Measurements from ENCODE around the gene UBE3C.

UBE3C gene

DNA sequence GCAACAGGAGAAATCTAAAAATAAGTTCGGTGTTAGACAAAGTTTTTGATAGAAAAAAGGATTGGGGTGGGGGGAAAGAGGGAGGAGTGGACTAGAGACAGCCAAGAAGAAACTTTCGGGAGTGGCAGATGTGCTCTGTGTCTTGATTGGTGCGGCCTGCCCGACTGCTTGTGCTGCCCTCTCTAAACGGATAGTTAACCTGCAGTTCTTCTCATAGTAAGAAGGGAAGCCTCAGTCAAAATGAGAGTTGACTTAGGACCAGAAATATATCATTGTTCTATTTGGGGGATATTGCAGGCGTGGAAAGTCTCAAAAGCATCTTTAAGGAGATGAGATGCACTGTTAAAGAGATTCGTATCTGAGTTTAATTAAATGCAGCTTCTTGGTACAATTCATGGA, 39.3 kb downstream of the UBE3C start:
- no peak overlapping the region for H3K4me3 ChIP-seq (ENCODE audit: low read depth, low read length)
- no peak overlapping the region for H3K4me2 ChIP-seq (ENCODE audit: low read length)
- H3K27ac ChIP-seq, result no peak overlapping the region
- no peaks in the 10 kb centered on the region for H3K36me3 ChIP-seq (ENCODE audit: control insufficient read depth, insufficient read depth, low read length)
- no peak overlapping the region for H2AFZ ChIP-seq
- no peaks in the 10 kb centered on the region for H3K9me3 ChIP-seq (ENCODE audit: control insufficient read depth, low read length)
- H3K4me1 ChIP-seq, result no peaks in the 10 kb centered on the region
- no peak overlapping the region for H3K9ac ChIP-seq
- H3K79me2 ChIP-seq, result no peaks in the 10 kb centered on the region
- no peak for TF ChIP-seq CTCF (IDR thresholded peaks at IDR 0.05)
- H3K27me3 ChIP-seq (ENCODE audit: control insufficient read depth, insufficient read depth, low read length), result no peaks in the 10 kb centered on the region

DNA sequence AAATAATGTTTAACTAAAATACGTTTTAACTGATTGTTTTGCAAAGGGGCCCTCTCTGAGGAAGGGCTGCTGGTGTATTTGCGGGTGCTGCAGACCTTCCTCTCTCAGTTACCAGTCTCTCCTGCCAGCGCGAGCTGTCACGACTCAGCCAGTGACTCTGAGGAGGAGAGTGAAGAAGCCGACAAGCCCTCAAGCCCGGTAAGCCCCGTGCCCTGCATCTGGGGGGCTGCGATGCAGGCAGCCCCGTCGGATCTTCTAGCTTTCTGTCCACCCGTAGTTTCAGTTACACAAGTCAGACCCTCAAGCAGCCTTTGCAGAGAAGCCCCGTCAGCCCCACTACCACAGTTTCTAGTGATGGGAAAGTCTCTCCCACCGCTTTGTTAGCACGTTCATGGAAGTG, 45.1 kb downstream of the UBE3C start:
- H3K79me2 ChIP-seq, result no peaks in the 10 kb centered on the region
- H3K4me3 ChIP-seq (ENCODE audit: low read depth, low read length), result no peak overlapping the region
- H3K4me2 ChIP-seq (ENCODE audit: low read length), result no peak overlapping the region
- H2AFZ ChIP-seq, result no peak overlapping the region
- no peaks in the 10 kb centered on the region for H3K27me3 ChIP-seq (ENCODE audit: control insufficient read depth, insufficient read depth, low read length)
- H3K27ac ChIP-seq, result no peak overlapping the region
- no peaks in the 10 kb centered on the region for H3K9me3 ChIP-seq (ENCODE audit: control insufficient read depth, low read length)
- no peaks in the 10 kb centered on the region for H3K36me3 ChIP-seq (ENCODE audit: control insufficient read depth, insufficient read depth, low read length)
- no peak overlapping the region for H3K9ac ChIP-seq
- TF ChIP-seq CTCF (IDR thresholded peaks at IDR 0.05), result no peak
- H3K4me1 ChIP-seq, result no peaks in the 10 kb centered on the region

DNA sequence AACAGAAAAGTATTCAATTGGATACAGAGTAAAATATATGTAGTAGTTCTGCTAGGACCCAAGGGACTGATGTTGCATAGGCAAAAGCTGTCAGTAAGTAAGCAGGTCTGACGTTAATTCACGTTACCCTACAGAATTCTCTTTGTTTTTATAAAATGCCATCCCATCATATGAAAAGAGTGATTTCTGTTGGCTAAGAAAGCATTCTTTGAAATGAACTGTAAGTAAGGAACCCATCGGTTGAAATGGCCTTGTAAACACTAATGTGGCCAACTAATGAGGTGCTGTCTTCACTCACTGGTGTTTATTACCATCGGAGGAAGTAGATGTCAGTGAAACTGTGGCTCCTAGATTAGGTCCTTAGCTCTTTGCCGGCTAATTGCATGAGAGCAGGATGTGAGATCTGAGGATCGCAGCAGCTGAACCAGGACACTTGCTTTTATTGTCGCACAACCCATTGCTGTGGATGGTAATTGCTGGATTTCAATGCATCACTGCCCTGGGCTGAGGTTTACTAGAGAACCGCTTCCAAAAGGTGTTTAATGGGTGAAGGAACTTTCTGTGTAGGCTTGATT, 49.5 kb downstream of the UBE3C start:
- Histone ChIP-seq H3K9me3 (ENCODE audit: control insufficient read depth, low read length) (no peaks in the 10 kb centered on the region), H3K27me3 (ENCODE audit: control insufficient read depth, insufficient read depth, low read length) (no peaks in the 10 kb centered on the region), H3K36me3 (ENCODE audit: control insufficient read depth, insufficient read depth, low read length) (no peaks in the 10 kb centered on the region), H3K27ac (no peak overlapping the region), H3K79me2 (peaks cover 3% of the 10 kb centered on the region), H2AFZ (no peak overlapping the region), H3K4me1 (no peaks in the 10 kb centered on the region), H3K4me3 (ENCODE audit: low read depth, low read length) (no peak overlapping the region), H3K4me2 (ENCODE audit: low read length) (no peak overlapping the region), H3K9ac (no peak overlapping the region)
- TF ChIP-seq CTCF (IDR thresholded peaks at IDR 0.05), result no peak

GRCh38 chr7:157189405-157189804, 50.7 kb downstream of the UBE3C start:
- Histone ChIP-seq H2AFZ (no peak overlapping the region), H3K36me3 (ENCODE audit: control insufficient read depth, insufficient read depth, low read length) (no peaks in the 10 kb centered on the region), H3K4me3 (ENCODE audit: low read depth, low read length) (no peak overlapping the region), H3K9ac (no peak overlapping the region), H3K4me2 (ENCODE audit: low read length) (no peak overlapping the region), H3K4me1 (no peaks in the 10 kb centered on the region), H3K27ac (no peak overlapping the region), H3K79me2 (peaks cover 5% of the 10 kb centered on the region), H3K9me3 (ENCODE audit: control insufficient read depth, low read length) (no peaks in the 10 kb centered on the region), H3K27me3 (ENCODE audit: control insufficient read depth, insufficient read depth, low read length) (no peaks in the 10 kb centered on the region)
- no peak for TF ChIP-seq CTCF (IDR thresholded peaks at IDR 0.05)

DNA sequence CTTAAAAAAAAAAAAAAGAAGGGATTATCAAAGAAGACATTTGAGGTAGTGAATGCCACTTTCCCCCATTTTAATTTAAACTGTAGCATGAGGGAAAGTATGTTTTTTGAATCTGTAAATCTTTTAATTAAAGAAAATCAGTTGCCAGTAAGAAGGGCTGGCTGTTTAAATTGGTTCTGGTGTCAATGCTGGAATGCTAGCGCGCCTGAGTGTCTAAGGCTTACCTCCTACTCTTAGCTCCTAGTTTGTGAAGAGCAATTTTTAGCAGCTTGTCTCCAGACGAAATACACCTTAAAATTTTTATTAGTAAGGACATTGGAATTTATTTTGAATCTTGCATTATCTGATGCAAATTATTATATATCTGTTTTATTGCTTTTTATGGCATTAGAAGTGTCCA, 54.1 kb downstream of the UBE3C start:
- Histone ChIP-seq H3K4me2 (ENCODE audit: low read length) (no peak overlapping the region), H3K27me3 (ENCODE audit: control insufficient read depth, insufficient read depth, low read length) (no peaks in the 10 kb centered on the region), H3K79me2 (peaks cover 5% of the 10 kb centered on the region), H3K9me3 (ENCODE audit: control insufficient read depth, low read length) (no peaks in the 10 kb centered on the region), H3K4me1 (no peaks in the 10 kb centered on the region), H3K4me3 (ENCODE audit: low read depth, low read length) (no peak overlapping the region), H3K27ac (no peak overlapping the region), H3K36me3 (ENCODE audit: control insufficient read depth, insufficient read depth, low read length) (no peaks in the 10 kb centered on the region), H3K9ac (no peak overlapping the region), H2AFZ (no peak overlapping the region)
- TF ChIP-seq CTCF (IDR thresholded peaks at IDR 0.05), result no peak

All from parathyroid adenoma (tissue), 2 donors.